GM18861 (cell line): ENCODE data around the gene HIPK4.
"Not testable (repeated sequence)": the region's sequence is repeated elsewhere in the genome, so short reads cannot be mapped to it uniquely, and the experiment has no call there.

Source experiments
- ATAC-seq: cut with Tn5 transposase; IDR thresholded peaks from one replicate; pipeline ENCODE4 v1.9.1; 2021; ENCODE audit not compliant: unreplicated experiment

Gene HIPK4

DNA sequence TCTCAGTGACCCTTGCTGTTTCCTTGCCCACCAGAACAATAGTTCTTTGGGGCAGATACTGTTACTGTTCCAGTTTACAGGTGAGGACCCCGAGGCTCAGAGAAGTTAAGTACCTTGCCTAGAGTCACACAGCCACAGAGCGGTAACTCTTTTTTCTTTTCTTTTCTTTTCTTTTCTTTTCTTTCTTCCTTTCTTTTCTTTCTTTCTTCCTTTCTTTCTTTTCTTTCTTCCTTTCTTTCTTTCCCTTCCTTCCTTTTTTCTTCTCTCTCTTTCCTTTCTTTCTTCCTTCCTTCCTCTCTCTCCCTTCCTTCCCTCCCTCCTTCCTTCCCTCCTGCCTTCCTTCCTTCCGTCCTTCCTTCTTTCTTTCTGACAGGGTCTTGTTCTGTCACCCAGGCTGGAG is 28.1 kb upstream of the HIPK4 start:
- no peak for ATAC-seq

DNA sequence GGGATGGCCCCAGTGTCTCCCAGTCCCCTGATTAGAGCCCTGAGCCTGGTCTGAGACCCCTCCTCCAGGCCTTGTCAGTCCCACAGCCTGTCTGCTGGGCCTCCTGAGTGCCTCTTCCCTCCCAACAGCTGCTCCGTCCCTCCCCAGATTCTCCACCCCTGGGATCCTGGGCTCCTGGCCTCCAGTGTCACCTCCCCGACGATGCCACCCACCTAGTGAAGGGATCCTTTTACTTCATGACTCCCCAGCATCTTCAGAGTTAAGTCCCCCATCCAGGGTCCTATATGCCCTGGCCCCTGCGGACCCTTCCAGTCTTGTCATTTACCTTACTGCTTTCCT is 27.6 kb upstream of the HIPK4 start:
- ATAC-seq, result no peak

DNA sequence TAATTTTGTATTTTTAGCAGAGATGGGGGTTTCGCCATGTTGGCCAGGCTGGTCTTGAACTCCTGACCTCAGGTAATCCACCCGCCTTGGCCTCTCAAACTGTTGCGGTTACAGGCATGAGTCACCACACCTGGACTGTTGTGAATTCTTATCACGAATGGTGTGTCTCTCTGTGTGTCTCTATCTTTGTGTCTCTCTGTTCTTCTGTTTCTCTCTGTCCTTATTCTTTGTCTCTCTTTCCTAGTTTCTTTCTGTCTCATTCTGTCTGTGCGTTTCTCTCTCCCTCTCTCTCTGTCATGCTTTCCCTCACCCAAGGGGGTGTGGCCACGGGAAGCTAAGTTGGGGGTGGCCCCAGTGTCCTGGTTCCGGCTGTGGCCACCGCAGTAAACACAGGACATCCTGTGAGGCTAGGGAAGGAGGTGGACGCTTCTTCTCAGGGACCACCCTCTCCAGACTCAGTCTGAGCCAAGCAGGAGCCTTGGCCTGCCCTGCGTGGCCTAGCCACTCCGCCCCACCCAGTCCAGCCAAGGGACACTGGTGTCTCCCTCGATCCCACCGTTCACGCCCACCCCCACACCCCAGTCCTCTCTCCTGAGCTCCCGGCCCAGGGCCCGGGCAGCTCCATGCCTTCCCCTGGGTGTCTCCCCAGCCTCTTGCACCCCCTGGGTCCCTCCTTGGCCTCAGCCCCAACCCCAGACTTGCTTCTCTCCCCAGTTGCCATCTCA is 27.1 kb upstream of the HIPK4 start:
- no peak for ATAC-seq

DNA sequence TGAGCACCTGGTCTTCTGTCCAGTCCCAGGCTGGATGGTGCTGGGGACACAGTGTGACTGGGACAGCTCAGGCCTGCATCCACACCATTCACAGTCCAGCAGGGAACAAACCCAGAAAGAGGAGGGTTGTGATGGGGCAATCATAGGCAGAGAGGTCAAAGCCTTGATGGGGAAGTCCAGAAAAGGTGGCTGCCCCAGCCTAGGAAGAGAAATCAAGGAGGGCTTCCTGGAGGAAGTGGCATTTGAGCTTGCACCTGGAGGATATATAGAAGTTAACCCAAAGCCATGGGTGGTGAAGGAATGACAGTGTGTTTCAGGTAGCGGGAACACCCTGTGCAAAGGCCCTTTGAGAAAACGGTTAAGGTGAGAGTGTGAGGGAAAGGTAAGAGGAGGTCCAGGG is 25.8 kb upstream of the HIPK4 start:
- no peak for ATAC-seq

DNA sequence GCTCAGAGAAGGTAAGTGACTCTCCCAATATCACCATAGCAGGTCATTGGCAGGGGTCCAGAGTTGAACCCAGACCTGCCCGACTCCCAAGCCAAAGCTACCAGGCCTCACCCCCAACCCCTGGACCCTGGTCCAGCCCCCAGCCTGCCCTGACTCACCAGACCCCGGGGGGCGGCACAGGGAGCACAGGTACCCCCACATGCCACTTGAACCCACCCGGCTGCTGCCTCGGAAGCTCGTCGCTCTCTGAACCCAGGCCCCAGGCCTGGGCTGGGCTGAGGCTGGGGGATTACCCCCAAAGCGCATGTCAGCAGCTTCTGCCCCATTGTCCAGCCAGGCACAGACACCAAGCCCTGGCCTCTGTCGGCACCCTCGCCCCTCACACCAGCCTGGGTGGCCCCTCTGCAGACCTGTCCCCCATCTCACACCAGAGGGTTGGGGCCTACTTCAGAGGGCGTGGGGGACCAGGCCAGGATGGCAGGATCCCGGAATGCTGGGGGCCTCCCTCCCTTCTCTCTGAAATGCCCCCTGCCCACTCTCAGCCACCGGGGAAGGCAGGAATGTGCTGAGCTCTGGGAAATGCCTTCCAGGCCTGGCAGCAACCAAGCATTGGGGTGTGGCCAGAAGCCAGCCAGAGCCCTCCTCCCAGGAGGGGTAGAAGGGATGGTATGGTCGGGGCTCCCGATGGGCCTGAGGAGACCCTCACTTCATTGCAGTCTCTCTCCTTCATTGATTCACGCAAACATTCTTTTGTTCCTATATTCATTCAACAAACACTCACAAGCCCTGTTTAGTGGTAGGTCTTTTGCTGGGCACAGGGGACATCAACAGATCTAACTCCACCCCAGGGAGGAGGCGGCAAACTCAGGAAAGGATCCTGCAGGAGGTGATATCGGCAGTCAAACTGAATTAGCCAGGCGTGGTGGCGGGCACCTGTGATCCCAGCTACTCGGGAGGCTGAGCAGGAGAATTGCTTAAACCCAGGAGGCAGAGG is 24.9 kb upstream of the HIPK4 start:
- no peak for ATAC-seq

DNA sequence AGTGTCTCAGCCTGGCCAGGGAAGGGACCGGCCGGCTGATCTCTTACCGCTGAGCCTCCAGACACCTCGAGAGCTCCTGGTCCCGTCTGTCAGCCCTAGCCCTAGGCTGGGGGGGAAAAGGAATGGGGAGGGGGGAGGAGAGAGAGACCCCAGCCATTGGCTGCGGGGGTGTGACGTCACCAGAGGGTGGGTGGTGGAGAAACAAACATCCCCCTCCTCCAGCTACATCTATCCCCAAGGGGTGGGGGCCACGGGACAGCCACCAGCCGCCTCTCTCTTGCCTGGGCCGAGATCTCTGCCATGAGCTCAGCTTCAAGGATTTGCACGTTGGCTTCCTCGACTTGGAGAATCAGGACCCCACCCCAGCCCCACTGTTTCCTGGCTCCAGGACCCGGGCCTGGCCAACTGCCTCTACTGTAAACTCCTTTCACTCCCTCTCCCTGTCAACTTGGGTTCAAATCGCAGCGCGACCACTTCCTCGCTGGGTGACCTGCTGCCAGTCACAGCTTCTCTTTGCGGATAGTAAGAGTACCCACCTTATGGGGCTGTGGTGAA is 23.4 kb upstream of the HIPK4 start, which contains the start of gene PRX:
Gene PRX (minus strand): TSS at position 88 of the 555 bp plus-strand sequence. CDS start 5,446 bp downstream, outside the sequence.
- ATAC-seq, result no peak

DNA sequence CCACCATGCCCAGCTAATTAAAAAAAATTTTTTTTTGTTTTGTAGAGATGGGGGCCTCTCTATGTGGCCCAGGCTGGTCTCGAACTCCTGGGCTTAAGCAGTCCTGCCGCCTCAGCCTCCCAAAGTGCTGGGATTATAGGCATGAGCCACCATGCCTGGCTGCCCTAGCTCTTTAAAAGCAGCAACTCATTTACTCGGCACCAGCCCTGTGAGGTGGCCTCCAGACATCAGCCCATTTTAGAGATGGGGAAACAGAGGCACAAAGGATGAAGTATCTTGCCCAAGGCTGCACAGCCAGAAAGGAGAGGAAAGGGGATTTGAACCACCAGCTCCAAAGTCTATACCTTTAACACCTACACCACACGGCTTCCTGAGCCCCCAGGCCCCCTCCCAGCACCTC is 22.9 kb upstream of the HIPK4 start:
- ATAC-seq, result no peak

DNA sequence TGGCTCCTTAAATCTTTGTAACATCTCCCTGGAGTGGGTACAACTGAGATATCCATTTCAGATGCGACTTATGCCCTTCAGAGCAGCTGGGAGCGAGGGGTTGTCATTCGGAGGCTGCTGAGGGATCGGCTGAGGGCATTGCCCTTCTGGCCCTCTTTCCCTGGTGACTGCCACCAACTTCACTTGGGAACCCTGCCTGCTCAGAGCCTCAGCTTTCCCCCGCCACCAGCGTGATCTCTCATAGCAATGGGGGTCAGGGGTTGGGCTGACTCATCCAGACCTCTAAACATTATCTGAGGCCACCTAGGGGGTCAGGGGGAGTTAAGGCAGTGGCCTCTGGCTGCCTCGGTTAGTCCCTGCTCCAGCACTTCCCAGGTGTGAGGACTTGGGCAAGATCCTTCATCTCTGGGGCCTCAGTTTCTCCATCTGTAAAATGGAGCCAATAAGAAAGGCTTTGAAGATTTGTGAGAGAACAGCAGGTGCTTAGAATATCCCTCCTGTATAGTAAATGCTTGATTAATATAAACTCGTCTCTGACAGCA is 22.0 kb upstream of the HIPK4 start:
- no peak for ATAC-seq

DNA sequence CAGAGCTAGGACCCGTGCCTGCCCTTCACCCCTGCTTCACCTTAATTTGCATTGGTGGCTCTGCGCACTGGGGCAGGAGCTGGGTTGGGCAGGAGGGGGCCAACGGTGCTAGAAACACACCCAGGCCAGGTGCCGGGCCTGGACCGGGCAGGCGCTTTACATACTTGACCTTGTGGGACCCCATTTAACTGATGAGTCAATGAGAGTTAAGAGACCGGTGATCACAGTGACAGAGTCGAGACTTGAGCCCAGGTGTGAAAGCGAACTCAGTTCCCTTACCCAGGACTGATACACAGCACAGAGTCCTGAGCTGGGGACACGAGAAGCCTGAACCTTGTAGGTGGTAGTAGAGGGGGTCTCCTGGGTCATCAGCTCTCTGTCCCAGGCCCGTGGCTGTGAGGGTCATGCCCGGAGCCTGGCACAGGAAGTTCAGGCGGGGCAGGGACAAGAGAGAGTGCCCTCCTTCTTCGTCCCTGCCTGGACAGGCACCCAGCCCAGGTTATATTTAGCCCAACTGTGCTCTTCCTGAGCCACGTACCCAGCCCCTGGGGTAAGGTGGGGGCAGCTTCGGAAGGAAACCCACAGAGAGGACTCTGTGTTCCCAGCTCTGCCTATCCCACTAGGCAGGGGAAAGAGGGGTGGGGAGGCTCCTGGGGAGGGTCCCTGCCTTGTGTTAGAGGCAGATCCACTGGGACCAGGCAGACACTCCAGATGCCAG is 21.3 kb upstream of the HIPK4 start:
- ATAC-seq, result no peak

DNA sequence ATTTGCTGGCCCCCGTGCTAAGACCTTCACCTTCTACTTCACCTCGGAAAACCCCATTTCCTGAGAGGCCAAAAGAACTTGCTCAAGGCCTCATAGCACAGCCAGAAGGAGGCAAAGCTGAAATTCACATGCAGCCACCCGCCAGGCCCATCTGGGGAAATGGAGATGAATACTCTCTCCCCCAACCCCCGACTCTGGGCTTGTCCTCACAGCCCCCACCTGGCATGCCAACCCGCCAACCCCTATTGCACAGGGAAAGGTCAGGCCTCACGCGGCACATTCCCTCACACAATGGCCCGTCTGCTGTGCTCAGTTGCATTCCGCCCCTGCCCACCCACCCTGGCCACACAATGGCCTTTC is 20.0 kb upstream of the HIPK4 start:
- no peak for ATAC-seq

DNA sequence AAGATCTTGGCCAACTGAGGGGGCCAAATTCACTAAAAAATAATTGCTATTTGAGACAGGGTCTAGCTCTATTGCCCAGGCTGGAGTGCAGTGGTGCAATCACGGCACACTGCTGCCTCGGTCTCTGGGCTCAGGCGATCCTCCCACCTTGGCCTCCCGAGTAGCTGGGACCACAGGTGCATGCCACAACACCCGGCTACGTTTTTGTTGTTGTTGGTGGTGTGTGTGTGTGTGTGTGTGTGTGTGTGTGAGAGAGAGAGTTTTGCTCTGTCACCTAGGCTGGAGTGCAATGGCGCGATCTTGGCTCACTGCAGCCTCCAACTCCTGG is 18.6 kb upstream of the HIPK4 start:
- not testable (repeated sequence) for ATAC-seq

DNA sequence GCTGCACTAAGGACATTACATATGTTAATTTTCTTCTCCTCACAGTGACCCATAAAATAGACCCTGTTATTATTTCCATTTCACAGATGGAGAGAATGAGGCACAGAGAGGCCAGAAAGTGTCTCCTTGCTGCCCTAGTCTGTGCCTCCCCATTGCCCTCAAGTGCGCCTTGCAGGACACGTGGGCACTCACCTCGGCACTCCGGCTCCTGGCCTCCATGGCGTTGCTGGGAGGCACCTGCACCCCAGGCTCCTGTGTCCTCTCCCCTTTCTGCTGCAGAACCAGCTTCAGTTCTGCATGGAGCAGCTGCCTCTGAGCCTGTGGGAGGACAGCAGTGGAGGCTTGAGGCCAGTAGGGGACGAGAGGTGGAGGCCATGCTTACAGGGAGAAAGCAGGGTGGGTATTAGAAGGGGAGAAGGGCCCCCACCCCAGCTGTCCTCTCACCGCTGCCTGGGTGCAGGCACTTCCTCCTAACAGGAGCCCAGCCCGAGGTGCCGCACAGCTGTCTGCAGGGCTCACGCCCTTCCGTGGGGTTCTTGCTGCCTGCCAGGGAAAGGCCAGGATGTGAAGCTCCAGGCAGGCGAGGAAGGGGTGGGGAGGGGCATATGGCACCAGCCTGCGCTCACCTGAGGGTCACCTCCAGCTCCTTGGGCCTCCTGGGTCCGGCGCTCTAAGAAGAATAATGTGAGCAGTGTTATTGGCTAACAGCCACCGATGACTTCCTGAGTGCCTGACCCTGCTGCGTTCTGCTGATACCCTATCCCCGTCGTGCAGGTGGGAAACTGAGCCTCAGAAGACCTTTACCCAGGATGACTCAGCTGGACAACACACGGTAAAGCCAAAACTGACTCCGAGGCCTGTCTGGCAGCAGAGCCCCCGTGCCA is 18.0 kb upstream of the HIPK4 start:
- ATAC-seq, result no peak

DNA sequence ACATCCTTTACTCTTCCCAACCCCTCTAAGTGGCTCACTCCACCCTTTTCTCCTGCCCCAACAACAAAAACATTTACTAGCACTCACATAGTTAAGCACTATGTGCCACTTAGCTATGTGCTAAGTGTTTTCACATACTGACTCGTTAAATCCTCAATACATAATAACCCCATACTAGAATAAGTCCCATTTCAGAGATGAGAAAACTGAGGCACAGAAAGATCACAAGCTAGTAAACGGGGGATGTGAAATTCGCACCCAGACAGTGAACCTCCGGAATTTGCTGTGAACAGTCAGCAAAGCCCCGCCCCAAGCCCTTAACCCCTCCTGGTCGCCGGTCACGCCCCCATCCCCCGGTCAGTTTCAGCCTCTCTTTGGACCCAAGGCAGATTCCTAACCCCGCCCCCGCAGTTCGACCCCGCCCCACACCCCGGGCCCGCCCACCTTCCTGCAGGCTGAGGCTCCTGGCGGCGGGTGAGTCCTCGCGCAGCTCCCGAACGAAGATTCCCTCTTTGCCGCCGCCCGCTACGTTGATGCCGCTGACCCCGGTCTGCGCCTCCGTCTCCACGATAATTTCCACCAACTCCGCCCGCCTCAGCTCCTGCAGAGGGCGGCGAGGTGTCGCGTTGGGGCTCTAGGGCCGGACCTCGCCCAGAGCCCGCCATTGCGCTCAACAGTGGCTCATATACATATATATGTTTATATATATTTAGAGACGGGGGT is 13.4 kb upstream of the HIPK4 start:
- no peak for ATAC-seq

DNA sequence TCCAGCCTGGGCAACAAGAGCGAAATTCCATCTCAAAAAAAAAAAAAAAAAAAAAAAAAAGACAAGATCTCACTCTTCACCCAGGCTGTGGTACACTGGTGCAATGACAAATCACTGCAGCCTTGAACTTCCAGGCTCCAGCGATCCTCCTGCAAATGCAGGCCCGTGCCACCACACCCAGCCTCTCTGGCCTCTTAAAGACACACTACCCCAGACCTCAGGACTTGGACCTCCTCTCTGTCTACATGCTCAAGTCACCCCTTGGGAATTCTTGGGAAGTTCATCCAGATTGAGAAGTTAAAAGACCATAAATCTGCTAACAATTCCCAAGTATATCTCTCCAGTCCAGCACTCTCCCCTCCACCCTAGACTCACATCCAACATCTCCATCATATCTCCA is 10.6 kb upstream of the HIPK4 start:
- ATAC-seq, result no peak

DNA sequence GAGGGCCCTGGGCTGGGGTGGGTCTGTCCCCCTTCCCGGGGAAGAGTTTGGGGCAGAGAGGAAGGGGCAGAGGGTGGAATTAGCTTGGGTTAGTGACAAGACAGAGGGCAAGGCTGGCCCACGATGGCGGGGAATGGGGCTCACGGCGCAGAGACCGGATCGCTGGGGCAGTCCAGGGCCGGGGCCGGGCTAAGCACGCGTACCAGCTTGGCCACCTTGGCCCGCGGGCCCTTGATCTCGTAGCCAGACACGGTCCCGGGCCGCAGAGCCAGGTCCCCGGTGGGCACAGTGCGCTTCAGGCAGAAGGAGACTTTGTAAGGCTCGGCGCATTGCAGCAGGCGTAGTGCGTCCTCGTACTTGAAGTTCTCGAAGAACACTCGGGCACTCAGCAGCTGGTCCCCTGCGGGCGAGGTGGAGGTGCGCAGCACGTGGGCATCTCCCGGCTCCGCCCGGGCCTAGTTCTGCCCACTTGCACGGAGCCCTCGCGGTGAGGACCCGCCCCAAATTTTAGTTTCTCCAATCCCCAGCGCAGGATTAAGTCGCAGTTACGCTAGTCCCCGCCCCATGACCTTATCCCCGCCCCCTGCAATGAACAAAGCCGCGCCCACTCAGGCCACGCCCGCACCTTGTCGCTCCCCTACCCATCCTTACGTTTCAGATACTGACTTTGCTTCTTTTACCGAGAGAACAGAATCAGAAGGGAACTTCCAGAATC is 8.6 kb upstream of the HIPK4 start:
- ATAC-seq, result no peak

DNA sequence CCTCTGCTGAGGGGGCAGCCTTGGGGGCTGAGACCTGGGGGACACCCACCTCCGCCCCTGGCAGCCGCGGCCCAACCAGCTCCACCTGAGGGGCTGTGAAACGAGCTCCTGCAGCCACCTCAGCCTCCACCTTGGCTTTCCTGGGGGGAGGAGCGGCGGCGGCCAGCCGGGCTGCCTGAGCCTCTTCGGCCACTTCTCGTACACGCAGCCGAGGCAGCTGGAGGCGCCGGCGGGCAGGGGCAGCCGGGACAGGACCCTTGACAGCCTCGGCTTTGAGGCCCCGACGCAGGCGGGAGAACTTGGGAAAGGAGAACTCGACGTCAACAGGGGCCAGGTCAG is 7.6 kb upstream of the HIPK4 start:
- no peak for ATAC-seq

DNA sequence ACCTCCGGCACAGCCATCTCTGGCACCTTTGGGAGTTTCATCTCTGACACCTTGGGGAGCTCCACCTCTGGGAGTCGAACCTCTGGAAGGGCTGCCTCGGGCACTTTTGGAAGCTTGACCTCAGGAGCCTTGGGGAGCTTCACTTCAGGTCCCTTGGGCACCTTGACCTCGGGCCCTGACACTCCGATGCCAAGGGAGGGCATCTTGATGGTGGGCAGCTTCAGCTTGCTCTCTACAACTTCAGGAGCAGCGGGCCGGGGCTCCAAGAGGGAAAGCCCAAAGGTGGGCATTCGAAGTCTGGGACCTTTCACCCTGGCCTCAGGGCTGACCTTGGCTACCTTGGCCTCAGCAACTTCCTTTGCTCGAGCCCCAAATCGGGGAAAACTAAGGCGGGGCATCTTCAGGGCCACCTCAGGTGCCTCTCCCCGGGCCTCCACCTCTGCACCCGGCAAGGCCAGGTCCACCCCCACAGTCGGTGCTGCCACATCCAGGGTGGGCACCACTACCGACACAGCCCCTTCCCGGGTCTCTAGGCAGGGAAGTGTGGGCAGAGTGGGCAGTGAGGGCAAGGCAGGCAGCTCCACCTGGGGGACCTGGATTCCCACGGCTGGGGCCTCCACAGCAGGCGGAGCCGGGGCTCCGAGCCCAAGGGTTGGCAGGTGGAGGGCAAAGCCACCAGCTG is 7.0 kb upstream of the HIPK4 start:
- no peak for ATAC-seq

DNA sequence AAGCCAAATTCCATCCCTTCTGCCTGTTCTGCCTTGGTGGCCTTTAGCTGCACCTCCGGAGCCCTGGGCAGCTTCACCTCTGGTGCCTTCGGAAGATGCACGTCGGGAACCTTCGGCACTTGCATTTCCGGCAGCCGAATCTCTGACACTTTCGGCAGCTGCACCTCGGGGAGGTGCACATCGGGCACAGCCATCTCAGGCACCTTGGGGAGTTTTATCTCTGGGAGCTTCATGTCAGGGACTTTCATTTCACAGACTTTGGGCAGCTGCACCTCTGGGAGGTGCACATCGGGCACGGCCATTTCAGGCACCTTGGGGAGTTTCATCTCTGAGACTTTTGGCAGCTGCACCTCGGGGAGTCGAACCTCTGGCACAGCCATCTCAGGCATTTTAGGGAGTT is 6.0 kb upstream of the HIPK4 start:
- ATAC-seq, result no peak

DNA sequence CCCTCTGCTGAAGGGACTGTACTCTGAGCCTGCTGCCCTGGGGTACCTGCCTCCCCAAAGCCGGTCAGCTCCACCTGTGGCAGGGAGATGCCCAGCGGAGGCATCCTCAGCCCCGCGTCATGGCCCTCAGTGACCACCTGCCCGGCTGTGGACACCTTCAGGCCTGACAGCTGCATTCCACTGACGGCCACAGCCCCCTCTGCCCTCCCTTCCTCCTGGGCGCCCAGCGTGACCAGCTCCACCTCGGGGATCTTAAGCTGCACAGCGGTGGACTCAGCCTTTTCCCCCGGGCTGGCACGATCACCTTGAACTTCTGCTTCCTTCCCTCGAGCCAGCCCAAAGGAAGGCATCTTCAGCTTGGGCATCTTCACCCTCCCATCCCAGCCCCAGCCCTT is 4.8 kb upstream of the HIPK4 start:
- ATAC-seq, result no peak
